ENCODE measurements around the gene SCLY.
"Not testable (repeated sequence)": the region's sequence is repeated elsewhere in the genome, so short reads cannot be mapped to it uniquely, and the experiment has no call there.

SCLY gene, protein sequence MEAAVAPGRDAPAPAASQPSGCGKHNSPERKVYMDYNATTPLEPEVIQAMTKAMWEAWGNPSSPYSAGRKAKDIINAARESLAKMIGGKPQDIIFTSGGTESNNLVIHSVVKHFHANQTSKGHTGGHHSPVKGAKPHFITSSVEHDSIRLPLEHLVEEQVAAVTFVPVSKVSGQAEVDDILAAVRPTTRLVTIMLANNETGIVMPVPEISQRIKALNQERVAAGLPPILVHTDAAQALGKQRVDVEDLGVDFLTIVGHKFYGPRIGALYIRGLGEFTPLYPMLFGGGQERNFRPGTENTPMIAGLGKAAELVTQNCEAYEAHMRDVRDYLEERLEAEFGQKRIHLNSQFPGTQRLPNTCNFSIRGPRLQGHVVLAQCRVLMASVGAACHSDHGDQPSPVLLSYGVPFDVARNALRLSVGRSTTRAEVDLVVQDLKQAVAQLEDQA

DNA sequence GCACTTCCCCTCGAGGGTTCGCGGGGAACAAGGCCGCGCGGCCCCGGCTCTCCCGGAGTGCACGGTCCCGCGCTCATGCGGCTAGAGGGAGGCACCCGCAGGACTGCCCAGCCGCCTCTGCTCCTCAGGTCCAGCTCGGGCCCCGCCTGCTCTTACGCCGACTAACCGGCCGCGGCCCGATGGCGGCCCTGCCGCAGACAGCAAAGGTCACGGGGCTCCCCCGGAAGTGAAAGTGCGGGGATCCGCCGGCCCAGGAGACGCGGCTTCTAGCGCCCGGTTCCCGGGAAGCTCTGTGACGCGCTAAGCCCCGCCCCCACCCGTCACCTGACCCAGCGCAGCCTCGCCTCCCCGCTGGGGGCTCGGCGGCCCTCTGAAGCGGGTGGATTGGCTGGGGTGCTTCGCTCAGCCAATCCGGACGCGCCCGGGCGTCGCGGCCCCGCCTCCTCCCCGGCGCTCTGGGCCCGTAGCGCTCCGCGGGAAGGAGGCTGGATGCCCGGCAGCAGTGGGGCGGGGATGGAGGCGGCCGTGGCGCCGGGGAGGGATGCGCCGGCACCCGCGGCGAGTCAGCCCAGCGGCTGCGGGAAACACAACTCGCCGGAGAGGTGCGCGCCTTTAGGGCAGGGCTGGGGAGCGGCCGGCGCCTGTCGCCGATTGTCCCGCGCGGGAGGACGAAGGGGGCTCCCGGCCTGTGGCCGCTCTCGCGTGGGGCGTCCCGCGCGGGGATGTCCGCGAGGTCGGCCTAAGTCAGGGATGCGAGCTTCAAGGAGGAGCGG, at the start of gene SCLY:
TSS of gene SCLY (plus strand) at position 460 of the 773 bp plus-strand sequence. CDS start at position 514, 54 bp downstream.
- peak; percentile 92 to 97 for DNase-seq (ENCODE audit: low read depth in 2 of 2)

DNA sequence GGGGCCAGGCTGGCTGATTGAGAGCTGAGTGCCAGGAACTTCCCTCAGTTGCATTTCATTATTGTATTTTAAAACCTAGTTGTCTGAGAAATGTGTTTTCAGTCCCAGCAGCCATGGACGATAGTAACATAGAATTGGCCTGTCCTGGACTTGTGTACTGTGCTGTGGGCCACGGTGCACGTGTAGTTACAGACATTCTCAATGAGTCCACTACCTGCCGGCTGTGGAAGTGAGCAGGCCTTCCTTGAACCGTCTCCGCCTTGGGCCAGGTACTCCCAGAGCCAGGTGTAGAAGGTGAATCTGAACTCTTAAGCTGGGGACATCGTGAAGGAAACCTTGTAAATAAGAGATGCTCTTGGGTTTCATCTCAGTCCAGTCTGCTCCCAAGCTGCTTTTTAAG, 47.0 kb upstream of the SCLY start:
- no peak for DNase-seq (ENCODE audit: low read depth in 2 of 2)

DNA sequence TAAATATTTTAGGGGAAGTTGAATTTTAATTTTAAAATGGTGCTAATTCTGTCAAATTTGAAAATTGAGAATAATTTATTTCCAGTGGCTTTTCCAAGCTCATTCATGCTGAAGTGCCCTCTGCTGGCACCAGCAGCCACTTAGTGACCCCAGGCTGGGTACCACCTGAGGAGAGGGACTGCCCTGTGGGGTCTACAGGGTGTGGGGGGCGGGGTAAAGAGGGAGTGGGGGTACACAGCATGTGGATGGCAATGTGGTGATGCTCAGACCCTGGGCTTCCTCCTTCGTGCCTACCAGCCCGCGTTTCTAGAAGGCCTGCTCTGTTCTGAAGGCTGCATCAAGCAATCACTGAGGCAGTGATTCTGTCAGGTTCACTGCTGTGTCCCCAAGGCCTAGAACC, 45.1 kb upstream of the SCLY start:
- no peak for DNase-seq (ENCODE audit: low read depth in 2 of 2)

DNA sequence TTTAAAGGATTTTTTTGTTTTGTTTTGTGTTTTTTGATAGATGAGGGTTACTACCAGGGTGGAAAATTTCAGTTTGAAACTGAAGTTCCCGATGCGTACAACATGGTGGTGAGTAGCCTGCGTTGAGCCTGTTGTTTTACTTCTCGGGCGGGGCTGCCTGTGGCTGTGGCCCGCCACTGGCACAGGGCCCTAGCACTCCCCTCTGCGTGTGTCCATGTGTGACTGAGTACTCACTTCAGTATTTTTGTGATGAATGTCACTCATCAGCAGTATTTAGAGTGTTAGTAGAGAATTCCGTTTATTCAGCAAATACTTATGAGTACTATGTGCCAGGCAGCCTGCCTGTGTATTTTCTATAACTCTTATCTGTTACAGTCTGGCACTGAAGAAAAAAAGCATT, 44.3 kb upstream of the SCLY start:
- DNase-seq (ENCODE audit: low read depth in 2 of 2), result no peak

DNA sequence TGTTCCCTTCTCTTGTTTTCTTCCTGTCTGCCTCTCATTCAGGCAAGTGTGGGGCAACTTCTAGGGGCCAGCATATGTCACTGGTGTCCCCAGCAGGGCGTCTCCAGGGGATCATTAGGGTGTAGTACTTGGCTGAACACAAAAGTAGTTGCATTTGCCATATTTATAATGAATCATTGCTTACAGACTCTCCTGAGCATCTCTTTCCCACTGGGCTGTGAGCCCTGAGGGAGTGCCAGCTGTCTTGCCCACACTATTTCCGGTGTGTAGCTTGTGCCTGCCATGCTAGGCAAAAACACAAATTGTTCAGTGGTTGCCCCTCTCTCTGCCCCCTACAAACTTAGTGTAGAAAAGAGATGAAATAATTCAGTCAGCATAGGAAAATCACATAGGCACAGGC, 40.8 kb upstream of the SCLY start:
- DNase-seq (ENCODE audit: low read depth in 2 of 2), result no peak

DNA sequence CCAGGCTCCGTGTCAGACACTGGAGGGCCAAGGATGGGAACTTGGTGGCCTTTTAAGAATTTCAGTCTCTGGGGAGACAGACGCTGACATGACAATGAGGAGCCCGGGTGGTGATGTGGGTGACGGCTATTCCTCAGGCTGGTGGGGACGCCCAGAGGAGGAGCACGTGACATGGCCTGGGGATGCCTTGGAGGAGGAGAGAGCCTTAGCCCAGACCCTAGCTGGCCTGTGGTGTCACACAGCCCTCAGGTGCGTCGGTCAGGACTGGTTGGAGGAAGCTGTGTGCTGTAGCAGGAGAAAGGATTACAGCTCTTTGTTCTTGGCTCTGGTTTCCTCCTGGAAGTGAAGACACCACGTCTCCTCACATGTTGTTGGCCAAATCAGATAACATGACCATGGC, 40.0 kb upstream of the SCLY start:
- DNase-seq (ENCODE audit: low read depth in 2 of 2), result no peak

DNA sequence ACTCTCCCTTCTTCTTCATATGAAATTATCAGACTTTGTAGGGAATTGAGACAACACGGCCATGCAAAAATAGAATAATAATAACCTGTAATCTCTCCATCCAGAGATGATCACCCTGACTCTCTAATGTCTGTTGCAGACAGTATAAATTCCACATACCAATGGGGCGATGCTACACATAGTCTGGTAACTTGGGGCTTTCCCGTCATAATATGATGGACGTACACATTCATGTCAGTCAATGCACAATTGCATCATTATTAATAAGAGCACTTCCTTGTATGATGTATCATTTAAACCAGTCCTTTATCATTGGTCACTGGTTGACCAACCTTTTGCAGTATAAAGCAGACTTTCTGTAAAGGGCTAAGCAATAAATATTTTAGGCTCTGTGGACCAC, 39.5 kb upstream of the SCLY start:
- DNase-seq (ENCODE audit: low read depth in 2 of 2), result no peak

DNA sequence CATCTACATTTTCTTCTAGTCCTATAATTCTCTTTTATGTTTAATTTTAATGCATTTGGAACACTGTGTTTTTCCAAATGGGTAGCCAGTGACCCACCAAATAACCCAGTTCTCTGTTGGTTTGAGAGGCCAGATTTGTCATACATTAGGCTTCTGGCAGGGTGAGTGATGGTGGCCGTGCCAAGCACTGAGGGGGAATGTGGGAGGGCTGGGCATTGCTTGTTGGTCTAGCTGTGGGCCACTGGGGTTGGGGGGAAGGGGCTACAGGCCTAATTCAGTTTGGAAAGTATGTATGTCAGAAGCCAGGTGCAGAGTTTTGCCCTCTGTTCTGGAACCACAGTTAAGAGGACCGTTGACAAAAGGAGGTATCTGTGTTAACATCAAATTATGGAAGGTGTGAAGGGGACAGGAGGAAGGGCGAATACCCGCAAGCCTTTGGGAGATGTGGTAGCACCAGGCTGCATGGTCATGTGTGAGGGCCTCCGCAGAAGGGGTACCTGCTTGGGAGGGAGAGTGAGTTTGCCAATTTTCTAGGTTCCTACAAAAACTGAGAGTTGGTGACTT, 38.1 kb upstream of the SCLY start:
- DNase-seq (ENCODE audit: low read depth in 2 of 2), result no peak

DNA sequence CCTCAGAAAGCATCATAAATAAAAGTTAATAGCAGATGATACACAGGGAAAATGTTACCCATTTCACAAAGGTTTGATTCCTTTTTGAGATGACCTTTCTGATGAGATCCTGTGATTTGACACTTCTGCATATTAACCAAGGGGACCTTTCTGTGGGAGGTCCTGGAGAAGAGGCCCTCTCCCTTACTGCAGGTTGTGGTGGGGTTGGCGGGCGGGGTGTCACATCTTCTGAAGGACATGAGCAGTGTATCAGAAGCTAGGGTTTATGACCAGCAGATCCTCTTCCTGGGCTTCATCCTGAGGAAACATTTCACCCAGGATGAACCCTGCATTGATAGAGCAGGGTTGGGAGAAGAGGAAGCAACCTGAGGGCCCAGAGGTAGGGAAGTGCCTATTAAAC, 37.2 kb upstream of the SCLY start:
- no peak for DNase-seq (ENCODE audit: low read depth in 2 of 2)

DNA sequence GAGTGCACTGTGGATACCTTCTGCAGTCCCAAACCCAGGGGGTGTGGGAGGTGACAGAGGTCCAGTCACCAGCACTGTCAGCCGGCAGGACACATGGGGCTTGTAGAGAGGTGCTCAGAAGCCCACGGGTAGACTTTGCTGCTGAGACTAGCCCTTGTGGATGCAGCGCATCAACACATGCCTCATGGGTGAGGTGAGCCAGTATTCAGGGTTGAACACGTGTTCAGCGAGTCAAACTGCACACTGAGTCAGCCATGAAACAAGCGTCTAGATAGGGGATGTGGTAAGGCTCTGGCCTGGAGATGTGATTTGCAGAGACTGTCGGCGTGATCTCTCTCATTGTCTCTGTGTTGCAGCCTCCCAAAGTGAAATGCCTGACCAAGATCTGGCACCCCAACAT, 35.8 kb upstream of the SCLY start:
- DNase-seq (ENCODE audit: low read depth in 2 of 2), result peak; percentile 50 to 63

DNA sequence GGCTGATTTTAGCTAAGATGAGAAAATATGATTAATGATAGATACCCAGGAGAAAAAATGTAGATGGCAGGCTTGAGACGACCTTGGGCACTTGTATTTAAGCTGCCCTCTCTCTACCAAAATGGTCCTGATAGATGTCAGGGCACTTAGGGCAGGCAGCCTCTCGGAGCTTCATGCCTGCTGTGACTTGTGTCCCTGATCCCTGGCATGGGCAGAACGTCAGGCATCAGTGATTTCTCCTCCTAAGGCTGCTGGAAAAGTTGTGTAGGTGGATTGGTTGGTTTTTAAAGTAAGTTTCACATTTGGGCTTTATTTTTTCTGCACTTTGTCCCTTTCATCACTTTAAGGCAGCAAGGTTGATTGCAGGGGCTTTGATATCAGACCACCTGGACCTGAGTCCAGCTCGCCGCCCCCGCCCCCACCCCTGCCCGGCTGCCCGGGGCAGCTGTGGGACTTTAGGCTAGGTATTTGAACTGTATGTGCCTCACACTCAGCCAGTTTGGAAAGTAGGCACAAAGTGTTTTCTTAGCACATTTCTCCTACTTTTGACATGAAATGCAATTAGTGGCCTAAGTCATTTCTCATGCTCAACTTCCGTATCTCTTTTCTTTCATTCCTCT, 35.0 kb upstream of the SCLY start:
- no peak for DNase-seq (ENCODE audit: low read depth in 2 of 2)

DNA sequence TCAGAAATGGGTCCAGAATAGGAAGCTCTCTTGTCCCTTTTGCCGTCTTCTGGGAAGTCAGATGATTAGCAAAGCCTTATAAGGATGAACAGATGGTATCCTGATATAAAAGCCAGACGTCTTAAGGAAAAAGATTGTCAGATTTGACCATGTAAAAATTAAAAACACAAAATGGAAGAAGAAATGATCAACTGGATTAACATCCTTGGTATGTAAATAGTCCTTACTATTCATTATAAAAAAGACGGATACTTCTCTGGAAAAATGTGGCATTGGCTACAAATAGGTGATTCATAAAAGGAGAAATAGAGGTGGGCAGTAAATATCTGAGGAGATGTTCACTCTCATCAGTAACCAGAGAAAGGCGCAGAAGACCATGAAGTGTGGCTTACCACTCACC, 33.7 kb upstream of the SCLY start:
- no peak for DNase-seq (ENCODE audit: low read depth in 2 of 2)

DNA sequence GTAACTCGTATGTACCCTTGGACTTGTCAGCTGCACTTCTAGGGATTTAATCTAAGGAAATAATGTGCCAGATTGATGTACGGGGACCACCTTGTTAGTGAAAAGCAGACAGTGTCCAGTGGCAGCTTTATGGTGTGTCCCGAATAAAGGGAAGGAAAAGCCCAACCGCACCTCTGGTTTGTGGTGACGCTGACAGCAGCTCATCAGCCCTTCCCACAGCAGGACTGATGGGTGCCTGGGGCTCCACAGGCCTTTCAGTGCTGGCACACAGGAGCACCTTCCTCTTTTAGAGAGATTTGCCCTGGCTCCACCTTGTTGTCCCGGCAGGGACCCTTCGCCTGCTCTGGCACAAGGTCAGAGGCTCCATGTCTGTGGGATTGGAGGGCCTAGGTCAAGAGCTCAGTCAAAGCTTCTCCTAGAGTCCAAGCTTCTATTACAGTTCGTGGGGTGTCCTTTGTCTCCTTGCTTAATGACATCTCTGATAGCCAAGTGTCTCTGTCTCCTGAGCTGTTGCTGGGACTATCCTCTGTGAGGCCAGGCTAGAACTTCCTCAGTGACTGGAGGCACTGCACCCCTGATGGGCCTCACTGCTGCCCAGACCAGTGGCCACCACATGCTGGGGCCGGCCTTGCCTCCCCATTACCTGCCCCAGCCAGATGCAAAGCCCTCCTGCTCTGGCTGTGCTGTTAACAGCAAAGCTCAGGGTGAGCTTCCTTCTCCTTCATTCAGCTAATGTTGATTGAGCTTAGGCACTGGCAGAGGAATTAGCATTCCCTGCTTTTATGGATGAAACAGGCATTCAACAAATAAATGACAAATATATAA, 33.0 kb upstream of the SCLY start:
- DNase-seq (ENCODE audit: low read depth in 2 of 2), result no peak

DNA sequence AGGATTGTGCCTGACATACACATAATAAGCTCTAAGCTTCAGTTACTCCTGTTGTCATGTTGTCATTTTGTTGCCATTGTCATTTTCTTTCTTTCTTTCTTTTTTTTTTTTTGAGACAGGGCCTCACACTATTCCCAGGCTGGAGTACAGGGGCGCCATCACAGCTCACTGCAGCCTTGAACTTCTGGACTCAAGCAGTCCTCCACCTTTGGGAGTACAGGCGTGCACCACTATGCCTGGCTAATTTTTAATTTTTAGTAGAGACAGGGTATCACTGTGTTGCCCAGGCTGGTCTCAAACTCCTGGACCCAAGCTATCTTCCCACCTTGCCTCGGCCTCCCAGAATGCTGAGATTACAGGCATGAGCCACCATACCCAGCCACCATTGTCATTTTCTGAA, 30.9 kb upstream of the SCLY start:
- DNase-seq (ENCODE audit: low read depth in 2 of 2), result no peak

DNA sequence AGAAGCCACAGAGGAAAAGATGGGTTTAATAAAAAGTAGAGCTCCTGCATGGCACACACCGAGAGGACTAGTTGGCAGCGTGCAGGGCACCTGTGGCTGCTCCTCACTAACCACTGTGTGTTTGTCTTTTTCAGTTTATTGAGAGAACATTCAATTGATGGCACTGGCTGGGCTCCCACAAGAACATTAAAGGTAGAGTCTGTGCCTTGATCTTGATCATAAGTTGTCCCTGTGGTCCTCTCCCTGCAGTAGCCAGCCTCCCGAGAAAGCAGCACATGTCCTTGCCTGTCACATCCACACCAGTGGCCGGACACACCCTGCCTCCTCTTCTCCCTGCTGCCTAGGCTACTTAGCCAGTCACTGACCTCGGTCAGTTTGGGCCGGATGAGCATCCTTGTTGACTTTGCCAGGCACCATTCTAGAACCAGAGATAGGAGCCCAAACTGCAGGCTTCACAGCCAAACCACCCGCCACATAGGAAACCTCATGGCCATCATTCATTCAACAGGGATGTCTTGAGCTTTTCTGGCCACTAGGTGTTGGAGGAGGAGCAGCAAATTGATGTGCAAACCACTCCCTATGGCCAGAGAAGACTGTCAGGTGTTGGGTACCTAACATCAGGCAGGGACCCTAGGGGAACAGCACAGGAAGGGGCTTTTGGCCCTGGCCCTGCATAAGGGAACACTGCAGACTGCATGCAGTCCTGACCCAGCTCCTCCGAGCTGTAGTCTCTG, 30.2 kb upstream of the SCLY start:
- DNase-seq (ENCODE audit: low read depth in 2 of 2), result no peak

DNA sequence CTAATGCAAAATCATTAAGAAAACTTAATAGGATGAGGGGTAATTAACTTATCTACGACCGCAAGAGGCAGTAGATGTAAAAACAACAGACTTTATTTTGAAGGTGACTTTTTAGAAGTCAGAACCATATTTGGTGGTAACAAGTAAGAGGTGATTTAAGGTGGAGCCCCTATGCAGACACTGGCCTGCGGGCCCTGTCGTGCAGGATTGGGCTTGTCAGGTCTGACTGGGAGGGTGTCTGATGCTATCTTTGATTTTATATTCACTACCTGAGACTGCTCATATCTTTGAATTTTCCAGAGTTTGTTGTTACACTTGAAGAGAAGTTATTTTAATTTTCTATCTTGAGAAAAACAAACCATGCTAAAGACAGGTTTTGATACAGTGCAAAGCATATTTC, 29.1 kb upstream of the SCLY start:
- no peak for DNase-seq (ENCODE audit: low read depth in 2 of 2)

DNA sequence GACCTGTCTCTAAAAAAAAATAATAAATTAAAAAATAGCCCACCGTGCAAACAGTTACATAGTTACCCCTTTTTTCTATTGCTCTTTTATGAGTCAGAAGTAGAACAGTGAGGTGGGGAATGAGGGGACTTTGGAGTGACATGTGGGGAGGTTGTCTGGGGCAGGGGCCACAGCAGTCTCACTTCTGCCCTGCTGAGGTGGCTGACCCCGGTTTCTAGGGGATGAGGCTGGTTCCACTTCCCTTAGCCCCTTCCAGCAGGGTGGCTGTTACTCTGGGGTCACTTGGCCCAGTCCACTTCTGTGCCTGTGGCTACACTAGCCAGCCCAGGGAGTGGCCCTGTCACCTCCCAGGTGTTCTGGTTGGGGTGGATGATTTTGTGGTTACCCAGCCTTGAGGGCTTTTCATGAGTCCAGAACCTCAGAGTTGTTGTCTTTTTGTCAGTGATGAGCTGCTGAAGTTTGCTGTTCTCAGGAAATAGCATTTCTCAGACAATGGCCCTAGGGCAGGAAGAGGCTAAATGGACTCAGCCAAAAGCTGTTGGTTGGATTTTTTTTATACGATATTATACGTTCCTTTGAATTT, 28.0 kb upstream of the SCLY start:
- DNase-seq (ENCODE audit: low read depth in 2 of 2), result no peak

DNA sequence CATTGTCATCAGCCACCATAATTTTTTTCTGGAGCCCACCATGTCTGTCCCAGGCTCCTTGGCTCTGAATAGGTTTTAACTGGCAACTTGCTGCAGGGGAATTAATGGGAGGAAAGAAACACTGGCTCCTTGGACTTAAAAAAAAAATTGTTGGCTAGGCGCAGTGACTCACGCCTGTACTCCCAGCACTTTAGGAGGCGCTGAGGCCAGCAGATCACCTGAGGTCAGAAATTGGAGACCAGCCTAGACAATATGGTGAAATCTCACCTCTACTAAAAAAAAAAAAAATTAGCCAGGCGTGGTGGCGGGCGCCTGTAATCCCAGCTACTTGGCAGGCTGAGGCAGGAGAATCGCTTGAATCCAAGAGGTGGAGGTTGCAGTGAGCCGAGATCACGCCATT, 26.8 kb upstream of the SCLY start:
- not testable (repeated sequence) for DNase-seq (ENCODE audit: low read depth in 2 of 2)

DNA sequence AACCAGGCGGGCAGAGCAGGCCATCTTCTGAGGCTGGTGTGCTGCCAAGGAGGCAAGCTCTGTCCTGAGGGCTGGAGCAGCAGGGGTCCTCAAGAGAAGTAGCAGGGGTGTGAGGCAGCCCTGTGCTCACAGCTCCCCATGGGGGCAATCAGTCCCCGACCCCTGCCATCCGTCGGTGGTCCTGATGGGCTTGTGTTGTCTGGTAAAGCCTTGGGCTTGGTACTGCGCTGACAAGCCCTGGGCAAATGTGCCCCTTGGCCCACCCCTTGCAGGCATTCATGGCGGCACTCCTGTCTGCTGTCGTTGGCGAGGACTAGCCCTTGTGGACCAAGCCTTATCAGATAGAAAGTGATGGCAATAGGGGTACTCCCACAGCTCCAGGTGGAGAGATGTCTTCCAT, 22.6 kb upstream of the SCLY start:
- DNase-seq (ENCODE audit: low read depth in 2 of 2), result no peak

DNA sequence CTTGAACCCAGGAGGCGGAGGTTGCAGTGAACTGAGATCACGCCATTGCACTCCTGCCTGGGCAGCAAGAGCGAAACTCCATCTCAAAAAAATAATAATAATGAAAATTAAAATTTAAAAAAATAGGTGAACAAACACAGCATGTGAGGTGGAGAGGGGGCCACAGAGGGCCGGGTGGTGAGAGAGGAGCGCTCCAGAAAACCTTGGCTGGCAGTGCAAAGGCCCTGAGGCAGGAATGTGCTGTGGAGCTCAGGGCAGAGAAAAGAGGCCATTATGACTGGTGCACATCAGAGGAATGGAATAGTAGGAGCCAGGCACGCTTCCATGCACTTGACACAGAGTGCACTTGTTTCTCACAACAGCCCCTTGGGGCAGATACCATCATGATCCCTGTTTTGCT, 21.6 kb upstream of the SCLY start:
- DNase-seq (ENCODE audit: low read depth in 2 of 2), result no peak
